GM12878 (cell line): ENCODE measurements around the gene LY9.

Experiments
- CBFB ChIP-seq: IDR thresholded peaks from 2 replicates; pipeline ENCODE4 v1.6.1; 2016; ENCODE audit warnings: antibody characterized with exemption, low read depth
- CTCF ChIP-seq, 3 experiments: IDR thresholded peaks in 2 of 3; conservative IDR thresholded peaks in 1 of 3; 2 replicates each; pipeline ENCODE4 v1.5.1; 2011; ENCODE audit warnings: low read depth in 3 of 3, low read length in 3 of 3, mild to moderate bottlenecking in 3 of 3, control low read depth in 2 of 3, moderate library complexity in 2 of 3, inconsistent platforms in 1 of 3, mixed read lengths in 1 of 3; ENCODE audit not compliant: control insufficient read depth in 2 of 3, insufficient read depth in 1 of 3; ENCODE audit errors: extremely low read depth in 1 of 3
- EZH2 ChIP-seq: IDR thresholded peaks from 2 replicates; pipeline ENCODE4 v1.6.1; 2012; ENCODE audit warnings: low read depth, mild to moderate bottlenecking, control low read depth, inconsistent platforms, low read length, borderline replicate concordance; ENCODE audit not compliant: control insufficient read depth
- MYB ChIP-seq: fragments of 150-350 bp; IDR thresholded peaks from 2 replicates; pipeline ENCODE4 v1.6.1; 2014; ENCODE audit warnings: mild to moderate bottlenecking, low read depth, low read length, borderline replicate concordance
- RAD51 ChIP-seq: fragments of 450-650 bp; IDR thresholded peaks from 2 replicates; pipeline ENCODE4 v1.6.1; 2016; ENCODE audit warnings: moderate library complexity, mild to moderate bottlenecking, inconsistent platforms
- RCOR1 ChIP-seq: conservative IDR thresholded peaks from 2 replicates; pipeline ENCODE4 v1.6.1; 2012; ENCODE audit warnings: low read depth, low read length, improper control_type of control experiment
- SUZ12 ChIP-seq: fragments of 200-600 bp; sonication (generic); IDR thresholded peaks from one replicate; pipeline ENCODE4 v1.6.1; 2018; ENCODE audit warnings: antibody characterized with exemption, mild to moderate bottlenecking; ENCODE audit not compliant: unreplicated experiment
- TBL1XR1 ChIP-seq: IDR thresholded peaks from 2 replicates; pipeline ENCODE4 v1.6.1; 2012; ENCODE audit warnings: low read depth, low read length, improper control_type of control experiment
- YY1 ChIP-seq: IDR thresholded peaks from 2 replicates; pipeline ENCODE4 v1.6.1; 2011; ENCODE audit warnings: low read depth, mild to moderate bottlenecking, low read length

- TF ChIP-seq CTCF (IDR thresholded peaks at IDR 0.05 in 2 of 3, conservative IDR thresholded peaks at IDR 0.05 in 1 of 3; ENCODE audit: control insufficient read depth in 2 of 3, extremely low read depth in 1 of 3, insufficient read depth in 1 of 3, low read depth in 3 of 3, low read length in 3 of 3) = peak; percentile 42 to 75 (median 66)
- no peak for TF ChIP-seq CBFB
- TF ChIP-seq MYB = no peak
- TF ChIP-seq RCOR1 = no peak
- TF ChIP-seq SUZ12 = no peak
- no peak for TF ChIP-seq TBL1XR1
- no peak for TF ChIP-seq EZH2
- TF ChIP-seq YY1 = peak; percentile 58; the same call in 1 of the 2 replicates
- TF ChIP-seq RAD51 = no peak
Observed at GRCh38 chr1:160779626-160780397, 16.2 kb upstream of the LY9 start.
